Kidney (tissue), 14 donors: ENCODE results near the gene TUBA4A. TPM values are rescaled to one million over a fixed set of nuclear protein-coding genes. Genes with fewer than 3 reads are reported as not detected.

Experiments used
- DNase-seq, 5 donors: peaks; one replicate each; pipeline ENCODE4 v3.0.0-alpha.2; 2013 to 2020
- FAIRE-seq: peaks from 2 replicates; lab custom pipeline; 2012; peaks lifted over from hg19 to GRCh38; lab: Jason Lieb, UNC
- H3K27ac ChIP-seq, 2 donors: one replicate each; pipeline ENCODE4 v1.7.0; 2013; ENCODE audit warnings: low read depth in 2 of 2, low read length in 2 of 2, inconsistent platforms in 1 of 2
- H3K27me3 ChIP-seq: one replicate; pipeline ENCODE4 v1.7.1; 2013; ENCODE audit warnings: low read length, inconsistent platforms; ENCODE audit not compliant: control insufficient read depth, insufficient read depth
- H3K36me3 ChIP-seq, 3 donors: one replicate each; pipeline versions ENCODE4 v1.7.0 to v1.7.1; 2013; ENCODE audit warnings: low read length in 3 of 3, control low read depth in 1 of 3, inconsistent platforms in 1 of 3; ENCODE audit not compliant: insufficient read depth in 3 of 3, control insufficient read depth in 2 of 3
- H3K4me1 ChIP-seq, 3 donors: one replicate each; pipeline versions ENCODE4 v1.7.0 to v1.7.1; 2013; ENCODE audit warnings: low read length in 3 of 3, inconsistent platforms in 1 of 3, low read depth in 1 of 3; ENCODE audit not compliant: control insufficient read depth in 2 of 3, insufficient read depth in 2 of 3
- H3K4me3 ChIP-seq, 3 donors: one replicate each; pipeline versions ENCODE4 v1.7.0 to v1.8.1; 2013; ENCODE audit warnings: low read length in 3 of 3, control low read depth in 1 of 3, inconsistent platforms in 1 of 3
- H3K9ac ChIP-seq, 3 donors: one replicate each; pipeline versions ENCODE4 v1.7.0 to v1.7.1; 2013; ENCODE audit warnings: low read length in 3 of 3, control low read depth in 1 of 3, inconsistent platforms in 1 of 3
- H3K9me3 ChIP-seq, 3 donors: one replicate each; pipeline versions ENCODE4 v1.7.0 to v1.7.1; 2013; ENCODE audit warnings: low read length in 3 of 3, control low read depth in 1 of 3, inconsistent platforms in 1 of 3; ENCODE audit not compliant: control insufficient read depth in 2 of 3, insufficient read depth in 1 of 3
- CTCF ChIP-seq: IDR thresholded peaks from 3 replicates; pipeline ENCODE4 v1.5.1; 2012; ENCODE audit warnings: mild to moderate bottlenecking, moderate library complexity, borderline replicate concordance; ENCODE audit not compliant: insufficient read depth; ENCODE audit errors: extremely low read depth
- intact Hi-C: fragments of 100-400 bp; cut with DNase I; formaldehyde crosslinking; loops from one replicate; pipeline ENCODE4 v1.11.1; 2022
- polyA plus RNA-seq: library from polyadenylated mRNA; stranded (reverse); fragments of 350-450 nt; fragmentation: Illumina TruSeq; extraction: RNeasy Lipid Tissue Mini Kit (QIAGEN cat#74804); gene quantifications from one replicate; pipeline ENCODE4 v1.2.3, GENCODE V29; 2014; ENCODE audit warnings: low read depth, low replicate concordance; ENCODE audit not compliant: insufficient read depth
- total RNA-seq: library from RNA; stranded (reverse); fragmentation: NEBNext Ultra II Directional; extraction: Animal tissue kit (Norgen Biotek cat#: 25700); gene quantifications from one replicate; pipeline ENCODE4 v1.2.1, GENCODE V29; 2021
- donor health status: control.
- donor health status: control.
- donor health status: control.
- donor health status: control.
- donor health status: control.
- donor health status: DM: yes; HTN: yes; CAD: no.
- donor health status: Normal renal cell carcinoma (clear cell type).

TUBA4A gene
- total and polyA plus RNA-seq, 2 donors from 2014 or later, result 49.4 to 156 TPM

GRCh38 chr2:219214786-219215185, 38.9 kb downstream of the TUBA4A start:
- TF ChIP-seq CTCF, result no peak
- Histone ChIP-seq H3K36me3 (peaks cover 2 to 21% (median 10%) of the 10 kb centered on the region in 3 donors), H3K4me3 (no peak overlapping the region), H3K9me3 (no peaks in the 10 kb centered on the region), H3K9ac (no peak overlapping the region), H3K4me1 (peaks cover 0 to 15% (median 6%) of the 10 kb centered on the region in 3 donors), H3K27ac (no peak overlapping the region), H3K27me3 (no peaks in the 10 kb centered on the region)
- DNase-seq, result no peak
- intact Hi-C loops, result no loop called here
- no peak for FAIRE-seq

GRCh38 chr2:219214141-219214540, 39.6 kb downstream of the TUBA4A start:
- intact Hi-C loops, result no loop called here
- no peak overlapping the region for H3K27ac ChIP-seq
- H3K27me3 ChIP-seq, result no peaks in the 10 kb centered on the region
- no peak overlapping the region for H3K9ac ChIP-seq
- no peak for TF ChIP-seq CTCF
- no peak for DNase-seq
- H3K36me3 ChIP-seq, result peaks cover 2 to 26% (median 10%) of the 10 kb centered on the region in 3 donors
- H3K9me3 ChIP-seq, result no peaks in the 10 kb centered on the region
- H3K4me1 ChIP-seq, result peaks cover 0 to 9% (median 2%) of the 10 kb centered on the region in 3 donors
- no peak overlapping the region for H3K4me3 ChIP-seq
- no peak for FAIRE-seq

- no peak for TF ChIP-seq CTCF
- peaks cover 2 to 31% (median 16%) of the 10 kb centered on the region in 3 donors for H3K36me3 ChIP-seq
- DNase-seq, result no peak
- no peak for FAIRE-seq
- H3K27ac ChIP-seq, result no peak overlapping the region
- H3K9me3 ChIP-seq, result no peaks in the 10 kb centered on the region
- peaks cover 0 to 6% (median 0%) of the 10 kb centered on the region in 3 donors for H3K4me1 ChIP-seq
- intact Hi-C loops, result no loop called here
- no peak overlapping the region for H3K4me3 ChIP-seq
- no peaks in the 10 kb centered on the region for H3K27me3 ChIP-seq
- no peak overlapping the region for H3K9ac ChIP-seq
Observed at GRCh38 chr2:219213486-219214071, 40.1 kb downstream of the TUBA4A start.

GRCh38 chr2:219213026-219213415, 40.7 kb downstream of the TUBA4A start:
- H3K27me3 ChIP-seq, result no peaks in the 10 kb centered on the region
- intact Hi-C loops, result no loop called here
- TF ChIP-seq CTCF, result no peak
- DNase-seq, result no peak
- no peak for FAIRE-seq
- H3K36me3 ChIP-seq, result peaks cover 2 to 37% (median 20%) of the 10 kb centered on the region in 3 donors
- no peak overlapping the region for H3K9ac ChIP-seq
- no peaks in the 10 kb centered on the region for H3K9me3 ChIP-seq
- H3K27ac ChIP-seq, result no peak overlapping the region
- no peak overlapping the region for H3K4me3 ChIP-seq
- H3K4me1 ChIP-seq, result peaks cover 0 to 4% (median 2%) of the 10 kb centered on the region in 3 donors
